Left ventricle myocardium superior (tissue), 1 donor: ENCODE results near the gene ILKAP. TPM values are rescaled to one million over a fixed set of nuclear protein-coding genes. Genes with fewer than 3 reads are reported as not detected.
A peak's percentile ranks its signal among the peaks of the same experiment; 100 is the strongest.

Source experiments
- ATAC-seq: fragments of 200-7000 bp; cut with Tn5 transposase; one replicate; pipeline ENCODE4 v1.9.1; 2020; ENCODE audit warnings: mild to moderate bottlenecking, moderate library complexity
- DNase-seq: peaks from one replicate; pipeline ENCODE4 v3.0.0-alpha.2; 2020
- intact Hi-C: fragments of 100-400 bp; cut with micrococcal nuclease; formaldehyde crosslinking; loops from one replicate; pipeline ENCODE4 v1.11.0; 2022
- total RNA-seq: library from RNA; stranded (reverse); fragmentation: NEBNext Ultra II Directional; extraction: Animal tissue kit (Norgen Biotek cat#: 25700); gene quantifications from one replicate; pipeline ENCODE4 v1.2.1, GENCODE V29; 2021
- donor health status: DM: no; HTN: yes; CAD: no; lungs with severe emphysema.

The ILKAP gene
- total RNA-seq, 1 donor from 2014 or later = 26.7 TPM

DNA sequence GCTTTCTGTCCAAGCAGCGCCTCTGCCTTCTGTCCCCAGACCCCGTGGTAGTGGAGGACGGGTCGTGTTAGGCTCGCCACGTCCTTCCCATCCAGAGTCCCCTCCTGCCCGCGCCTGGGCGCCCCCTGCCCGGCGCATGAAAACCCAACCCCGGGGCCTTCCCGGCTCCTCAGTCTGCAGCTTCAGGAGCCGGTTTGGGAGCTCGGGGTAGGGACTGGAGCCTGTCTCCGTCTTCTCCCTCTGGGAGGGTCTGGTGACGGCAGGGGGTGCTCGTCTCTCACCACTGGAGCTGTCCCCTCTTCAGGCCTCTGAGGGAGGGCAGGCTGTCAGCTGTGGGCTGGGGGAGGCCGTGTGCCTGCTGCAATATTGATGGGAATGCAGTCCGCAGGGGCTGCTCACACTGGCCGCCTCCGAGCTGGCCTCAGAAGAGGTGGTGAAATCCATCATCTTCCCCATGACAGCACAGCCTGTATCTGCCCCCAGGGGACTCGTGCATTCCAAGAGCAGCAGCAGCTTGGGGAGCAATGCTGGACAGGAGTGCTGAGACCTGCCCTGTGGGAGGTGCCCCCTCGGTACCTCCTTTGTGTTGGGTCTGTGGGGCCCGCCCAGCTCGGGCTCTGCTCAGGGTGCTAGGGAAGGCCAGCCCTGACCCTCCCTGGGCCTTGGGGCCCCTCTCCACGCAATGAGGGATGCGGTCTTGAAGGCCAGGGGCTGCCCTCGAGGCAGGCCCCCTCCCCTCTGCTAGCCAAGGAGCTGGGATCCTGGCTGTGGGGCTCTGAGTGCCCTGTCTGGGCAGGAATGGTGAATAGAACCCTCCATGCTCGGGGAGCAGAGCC is 82.8 kb downstream of the ILKAP start:
- ATAC-seq = peak; percentile 58
- DNase-seq = peak; percentile 54
- intact Hi-C loops = no loop called here

Other genes starting within 250 kb of the ILKAP start
- gene UBE2F, start 236.7 kb downstream of the ILKAP start, total RNA-seq = 67.7 TPM
- 14.7 TPM for gene SCLY, start 142.7 kb downstream of the ILKAP start, total RNA-seq
- gene ESPNL, start 103.4 kb downstream of the ILKAP start, total RNA-seq = not detected
- gene KLHL30, start 65.0 kb downstream of the ILKAP start, total RNA-seq = 22.0 TPM
- gene ERFE, start 44.7 kb downstream of the ILKAP start, total RNA-seq = not detected
- gene HES6, start 36.3 kb upstream of the ILKAP start, total RNA-seq = 2.7 TPM
- gene PER2, start 84.9 kb upstream of the ILKAP start, total RNA-seq = 4.5 TPM
- 13.8 TPM for gene TRAF3IP1, start 116.8 kb upstream of the ILKAP start, total RNA-seq
- gene ASB1, start 223.2 kb upstream of the ILKAP start, total RNA-seq = 60.2 TPM